CD4-positive, alpha-beta T cell treated with Interleukin-4 for 4 hours (primary cell): ENCODE data around the gene NEURL1B.

ENCODE experiments used
- DNase-seq: peaks from one replicate; pipeline ENCODE4 v3.0.0-alpha.2; 2020

The NEURL1B gene

GRCh38 chr5:172739375-172739774 lies 98.3 kb downstream of the NEURL1B start:
- no peak for DNase-seq

DNA sequence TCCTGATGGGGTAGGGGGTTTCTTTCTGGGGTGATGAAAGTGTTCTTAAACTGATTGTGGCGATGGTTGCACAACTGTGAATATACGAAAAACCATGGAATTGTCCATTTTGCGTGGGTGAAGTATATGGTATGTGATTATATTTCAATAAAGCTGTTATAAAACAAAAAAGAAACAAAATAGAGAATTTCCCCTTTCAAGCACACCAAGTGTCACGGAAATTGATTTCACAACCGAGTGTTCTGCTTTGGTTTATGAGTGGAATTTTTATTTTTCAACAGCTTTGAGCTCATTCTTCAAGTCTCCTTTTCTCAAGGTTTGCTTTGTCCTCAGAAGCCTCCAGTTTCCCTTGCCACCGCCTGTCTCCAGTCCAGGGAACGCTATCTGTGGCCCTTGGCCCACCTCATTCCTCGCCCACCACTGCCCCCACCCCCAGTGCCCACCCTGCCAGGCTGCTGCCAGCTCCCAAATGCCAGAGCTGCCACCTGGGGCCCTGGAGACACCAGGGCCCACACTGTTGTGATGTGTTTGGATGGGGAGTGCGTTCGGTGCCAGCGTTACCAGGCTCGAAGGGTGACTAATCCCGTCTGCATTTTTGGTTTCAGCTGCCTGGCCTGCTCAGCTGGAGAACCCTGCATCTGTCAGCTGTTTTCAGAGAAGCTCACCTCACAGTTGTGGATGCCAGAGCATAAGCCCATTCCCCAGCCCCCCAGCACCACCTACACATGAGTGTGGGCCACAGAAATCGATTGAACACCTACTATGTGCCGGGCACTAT lies 99.6 kb downstream of the NEURL1B start:
- DNase-seq = no peak
